HepG2 (cell line): Measurements from ENCODE around the gene BBLN. TPM values are rescaled to one million over a fixed set of nuclear protein-coding genes. Genes with fewer than 3 reads are reported as not detected.

ENCODE experiments used
- EHMT2 ChIP-seq: fragments of 200-600 bp; sonication (generic); IDR thresholded peaks from 2 replicates; pipeline ENCODE4 v1.7.0; 2017; ENCODE audit warnings: antibody characterized with exemption, low read depth, low read length, borderline replicate concordance
- RAD21 ChIP-seq: fragments of 450-650 bp; formaldehyde crosslinking; IDR thresholded peaks from 2 replicates; pipeline ENCODE4 v1.5.0; 2020; ENCODE audit warnings: mild to moderate bottlenecking
- RFX5 ChIP-seq: IDR thresholded peaks from 2 replicates; pipeline ENCODE4 v1.6.1; 2011; ENCODE audit warnings: low read depth, low read length, improper control_type of control experiment
- SIX4 ChIP-seq: sonication (generic); formaldehyde crosslinking; IDR thresholded peaks from 2 replicates; pipeline ENCODE4 v1.4.0; 2020; ENCODE audit warnings: missing genetic modification reagents
- SOX5 ChIP-seq: IDR thresholded peaks from 2 replicates; pipeline ENCODE4 v1.6.1; 2016; ENCODE audit warnings: borderline replicate concordance
- SRSF9 ChIP-seq: fragments of 200-400 bp; formaldehyde crosslinking; IDR thresholded peaks from 2 replicates; pipeline ENCODE4 v1.6.1; 2018; ENCODE audit warnings: borderline replicate concordance, mild to moderate bottlenecking, low read depth, low read length; ENCODE audit not compliant: insufficient read depth, poor library complexity, severe bottlenecking
- ZFP36 ChIP-seq: fragments of 150-350 bp; IDR thresholded peaks from 2 replicates; pipeline ENCODE4 v1.6.1; 2018; ENCODE audit warnings: borderline replicate concordance, low read length, low read depth; ENCODE audit not compliant: partially characterized antibody
- ZNF24 ChIP-seq: fragments of 450-650 bp; IDR thresholded peaks from 2 replicates; pipeline ENCODE4 v1.6.1; 2017; ENCODE audit warnings: antibody characterized with exemption, mild to moderate bottlenecking
- ZNF3 ChIP-seq: IDR thresholded peaks from 2 replicates; pipeline ENCODE4 v1.7.0; 2017; ENCODE audit warnings: inconsistent platforms
- ZNF431 ChIP-seq: sonication (generic); formaldehyde crosslinking; IDR thresholded peaks from 2 replicates; pipeline ENCODE4 v1.9.0; 2022; ENCODE audit warnings: missing genetic modification reagents, low read depth, mild to moderate bottlenecking, borderline replicate concordance
- polyA plus RNA-seq, 8 experiments: library from polyadenylated mRNA; depleted of rRNA in 3 of 8; stranded (reverse) in 7 of 8; unstranded in 1 of 8; fragments of >200 nt; fragmentation: Illumina TruSeq in 4 of 8; extraction: Trizol in 4 of 8; gene quantifications; 2 replicates each; pipeline versions ENCODE4 v1.2.1 to v1.2.3, GENCODE V29; 2011 to 2016; ENCODE audit warnings: low read depth in 4 of 8, missing spikeins in 1 of 8, mixed read lengths in 1 of 8; ENCODE audit not compliant: insufficient read depth in 1 of 8
- total RNA-seq, 5 experiments: library from RNA; depleted of rRNA; stranded (reverse); fragments of >200 nt; fragmentation: Illumina TruSeq; extraction: Trizol; gene quantifications; 2 replicates each; pipeline ENCODE4 v1.2.3, GENCODE V29; 2016; ENCODE audit warnings: low read depth in 1 of 5
- TF ChIP-seq, protein P1 (sequence below): sonication (generic); formaldehyde crosslinking; IDR thresholded peaks from 2 replicates; pipeline ENCODE4 v1.8.0; 2023; ENCODE audit warnings: mild to moderate bottlenecking, missing genetic modification reagents
- TF ChIP-seq, protein P2 (sequence below), 2 experiments: sonication (generic) in 1 of 2; formaldehyde crosslinking in 1 of 2; IDR thresholded peaks; 2 replicates each; pipeline versions ENCODE4 v1.4.0 to v1.6.1; 2016 to 2020; ENCODE audit warnings: borderline replicate concordance in 1 of 2, low read depth in 1 of 2, mild to moderate bottlenecking in 1 of 2, missing genetic modification reagents in 1 of 2
- TF ChIP-seq, protein P3 (sequence below): sonication (generic); formaldehyde crosslinking; IDR thresholded peaks from 2 replicates; pipeline ENCODE4 v1.4.0; 2020; ENCODE audit warnings: mild to moderate bottlenecking, missing genetic modification reagents
- TF ChIP-seq, protein P4 (sequence below): sonication (generic); formaldehyde crosslinking; IDR thresholded peaks from 2 replicates; pipeline ENCODE4 v1.8.0; 2022; ENCODE audit warnings: low read depth, missing genetic modification reagents

BBLN gene
- total and polyA plus RNA-seq, 2 of the 13 experiments (the other 11 are each of a cell fraction or from before 2014, with no cell fraction given) = 27.6 to 33.1 TPM

DNA sequence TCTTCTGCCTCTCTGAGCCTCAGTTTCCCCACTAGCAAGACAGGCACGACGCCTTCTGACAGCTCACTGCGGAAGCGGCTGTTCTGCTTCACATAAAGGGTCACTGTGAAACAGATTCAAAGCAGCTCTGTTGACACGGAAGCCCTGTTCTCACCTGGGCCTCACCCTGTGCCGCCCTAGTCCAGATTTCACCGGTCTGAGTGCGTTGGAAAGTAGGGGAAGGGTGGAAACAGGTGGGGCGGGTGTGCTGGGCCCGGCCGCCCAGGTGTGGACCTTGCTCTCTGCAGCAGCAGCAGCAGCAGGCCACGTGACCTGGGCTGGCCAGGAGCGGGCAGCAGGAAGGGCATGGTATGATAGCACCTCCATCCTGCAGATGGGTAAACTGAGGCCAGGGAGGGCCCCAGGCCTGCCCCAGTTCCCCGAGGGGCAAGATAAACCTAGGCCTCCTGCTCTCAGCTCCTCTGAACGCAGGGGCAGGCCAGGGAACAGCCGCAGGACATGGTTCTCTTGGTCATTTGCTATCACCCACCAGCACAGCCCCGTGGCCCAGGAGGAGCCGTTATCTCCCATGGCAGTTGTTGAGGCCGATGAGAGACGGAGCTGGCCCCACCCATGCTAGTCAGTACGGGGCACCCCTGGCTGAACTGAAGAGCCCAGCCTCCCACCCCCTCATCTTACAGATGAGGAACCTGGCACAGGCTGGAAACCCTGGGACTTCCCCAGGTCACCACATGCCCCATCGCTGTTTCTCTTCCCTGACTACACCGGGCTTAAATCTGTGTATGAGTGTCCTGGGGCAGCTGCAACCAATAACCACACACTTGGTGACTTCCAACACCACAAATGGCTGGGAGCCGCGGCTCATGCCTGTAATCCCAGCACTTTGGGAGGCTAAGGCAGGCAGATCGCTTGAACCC, 44.6 kb upstream of the BBLN start (continued):
- TF ChIP-seq EHMT2 (no peak), RFX5 (no peak), ZNF431 (CRISPR knock-in tag) (peak; percentile 77; the same call in 1 of the 2 replicates), ZNF3 (no peak; the same call in 1 of the 2 replicates), ZFP36 (no peak), ZNF24 (no peak), RAD21 (no peak; the same call in 1 of the 2 replicates), SOX5 (CRISPR knock-in tag) (peak; percentile 90), SIX4 (CRISPR knock-in tag) (0 out of 2 replicates have a peak, but pooled peaks have one; percentile 36), SRSF9 (no peak)
- TF ChIP-seq, protein P1, sequence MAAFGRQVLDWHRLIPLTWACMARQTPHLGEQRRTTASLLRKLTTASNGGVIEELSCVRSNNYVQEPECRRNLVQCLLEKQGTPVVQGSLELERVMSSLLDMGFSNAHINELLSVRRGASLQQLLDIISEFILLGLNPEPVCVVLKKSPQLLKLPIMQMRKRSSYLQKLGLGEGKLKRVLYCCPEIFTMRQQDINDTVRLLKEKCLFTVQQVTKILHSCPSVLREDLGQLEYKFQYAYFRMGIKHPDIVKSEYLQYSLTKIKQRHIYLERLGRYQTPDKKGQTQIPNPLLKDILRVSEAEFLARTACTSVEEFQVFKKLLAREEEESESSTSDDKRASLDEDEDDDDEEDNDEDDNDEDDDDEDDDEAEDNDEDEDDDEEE (CRISPR knock-in tag) = peak; percentile 74; the same call in 1 of the 2 replicates
- TF ChIP-seq, protein P2, sequence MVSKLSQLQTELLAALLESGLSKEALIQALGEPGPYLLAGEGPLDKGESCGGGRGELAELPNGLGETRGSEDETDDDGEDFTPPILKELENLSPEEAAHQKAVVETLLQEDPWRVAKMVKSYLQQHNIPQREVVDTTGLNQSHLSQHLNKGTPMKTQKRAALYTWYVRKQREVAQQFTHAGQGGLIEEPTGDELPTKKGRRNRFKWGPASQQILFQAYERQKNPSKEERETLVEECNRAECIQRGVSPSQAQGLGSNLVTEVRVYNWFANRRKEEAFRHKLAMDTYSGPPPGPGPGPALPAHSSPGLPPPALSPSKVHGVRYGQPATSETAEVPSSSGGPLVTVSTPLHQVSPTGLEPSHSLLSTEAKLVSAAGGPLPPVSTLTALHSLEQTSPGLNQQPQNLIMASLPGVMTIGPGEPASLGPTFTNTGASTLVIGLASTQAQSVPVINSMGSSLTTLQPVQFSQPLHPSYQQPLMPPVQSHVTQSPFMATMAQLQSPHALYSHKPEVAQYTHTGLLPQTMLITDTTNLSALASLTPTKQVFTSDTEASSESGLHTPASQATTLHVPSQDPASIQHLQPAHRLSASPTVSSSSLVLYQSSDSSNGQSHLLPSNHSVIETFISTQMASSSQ (IDR thresholded peaks at IDR 0.05; ENCODE audit: low read depth) = no peak
- TF ChIP-seq, protein P2 (CRISPR knock-in tag; IDR thresholded peaks at IDR 0.05; ENCODE audit: borderline replicate concordance) = peak; percentile 90
- TF ChIP-seq, protein P3, sequence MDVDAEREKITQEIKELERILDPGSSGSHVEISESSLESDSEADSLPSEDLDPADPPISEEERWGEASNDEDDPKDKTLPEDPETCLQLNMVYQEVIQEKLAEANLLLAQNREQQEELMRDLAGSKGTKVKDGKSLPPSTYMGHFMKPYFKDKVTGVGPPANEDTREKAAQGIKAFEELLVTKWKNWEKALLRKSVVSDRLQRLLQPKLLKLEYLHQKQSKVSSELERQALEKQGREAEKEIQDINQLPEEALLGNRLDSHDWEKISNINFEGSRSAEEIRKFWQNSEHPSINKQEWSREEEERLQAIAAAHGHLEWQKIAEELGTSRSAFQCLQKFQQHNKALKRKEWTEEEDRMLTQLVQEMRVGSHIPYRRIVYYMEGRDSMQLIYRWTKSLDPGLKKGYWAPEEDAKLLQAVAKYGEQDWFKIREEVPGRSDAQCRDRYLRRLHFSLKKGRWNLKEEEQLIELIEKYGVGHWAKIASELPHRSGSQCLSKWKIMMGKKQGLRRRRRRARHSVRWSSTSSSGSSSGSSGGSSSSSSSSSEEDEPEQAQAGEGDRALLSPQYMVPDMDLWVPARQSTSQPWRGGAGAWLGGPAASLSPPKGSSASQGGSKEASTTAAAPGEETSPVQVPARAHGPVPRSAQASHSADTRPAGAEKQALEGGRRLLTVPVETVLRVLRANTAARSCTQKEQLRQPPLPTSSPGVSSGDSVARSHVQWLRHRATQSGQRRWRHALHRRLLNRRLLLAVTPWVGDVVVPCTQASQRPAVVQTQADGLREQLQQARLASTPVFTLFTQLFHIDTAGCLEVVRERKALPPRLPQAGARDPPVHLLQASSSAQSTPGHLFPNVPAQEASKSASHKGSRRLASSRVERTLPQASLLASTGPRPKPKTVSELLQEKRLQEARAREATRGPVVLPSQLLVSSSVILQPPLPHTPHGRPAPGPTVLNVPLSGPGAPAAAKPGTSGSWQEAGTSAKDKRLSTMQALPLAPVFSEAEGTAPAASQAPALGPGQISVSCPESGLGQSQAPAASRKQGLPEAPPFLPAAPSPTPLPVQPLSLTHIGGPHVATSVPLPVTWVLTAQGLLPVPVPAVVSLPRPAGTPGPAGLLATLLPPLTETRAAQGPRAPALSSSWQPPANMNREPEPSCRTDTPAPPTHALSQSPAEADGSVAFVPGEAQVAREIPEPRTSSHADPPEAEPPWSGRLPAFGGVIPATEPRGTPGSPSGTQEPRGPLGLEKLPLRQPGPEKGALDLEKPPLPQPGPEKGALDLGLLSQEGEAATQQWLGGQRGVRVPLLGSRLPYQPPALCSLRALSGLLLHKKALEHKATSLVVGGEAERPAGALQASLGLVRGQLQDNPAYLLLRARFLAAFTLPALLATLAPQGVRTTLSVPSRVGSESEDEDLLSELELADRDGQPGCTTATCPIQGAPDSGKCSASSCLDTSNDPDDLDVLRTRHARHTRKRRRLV = 0 out of 2 replicates have a peak, but pooled peaks have one; percentile 60
- TF ChIP-seq, protein P4, sequence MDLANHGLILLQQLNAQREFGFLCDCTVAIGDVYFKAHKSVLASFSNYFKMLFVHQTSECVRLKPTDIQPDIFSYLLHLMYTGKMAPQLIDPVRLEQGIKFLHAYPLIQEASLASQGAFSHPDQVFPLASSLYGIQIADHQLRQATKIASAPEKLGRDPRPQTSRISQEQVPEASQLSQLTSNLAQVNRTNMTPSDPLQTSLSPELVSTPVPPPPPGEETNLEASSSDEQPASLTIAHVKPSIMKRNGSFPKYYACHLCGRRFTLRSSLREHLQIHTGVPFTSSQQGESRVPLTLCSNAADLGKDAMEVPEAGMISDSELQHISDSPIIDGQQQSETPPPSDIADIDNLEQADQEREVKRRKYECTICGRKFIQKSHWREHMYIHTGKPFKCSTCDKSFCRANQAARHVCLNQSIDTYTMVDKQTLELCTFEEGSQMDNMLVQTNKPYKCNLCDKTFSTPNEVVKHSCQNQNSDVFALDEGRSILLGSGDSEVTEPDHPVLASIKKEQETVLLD (CRISPR knock-in tag) = no peak
